Osteoblast (primary cell): ENCODE measurements around the gene RASA3. TPM values are rescaled to one million over a fixed set of nuclear protein-coding genes. Genes with fewer than 3 reads are reported as not detected.
A peak's percentile ranks its signal among the peaks of the same experiment; 100 is the strongest.
"Not testable (repeated sequence)": the region's sequence is repeated elsewhere in the genome, so short reads cannot be mapped to it uniquely, and the experiment has no call there.

Experiments
- DNase-seq: peaks from one replicate; pipeline ENCODE4 v3.0.0; 2011; ENCODE audit warnings: low spot score, mixed read lengths; ENCODE audit not compliant: insufficient read length; ENCODE audit errors: missing footprints
- H2AFZ ChIP-seq: 2 replicates; pipeline ENCODE4 v1.6.0; 2011; ENCODE audit warnings: mild to moderate bottlenecking, low read length
- H3K27ac ChIP-seq: 2 replicates; pipeline ENCODE4 v1.5.1; 2011; ENCODE audit warnings: mild to moderate bottlenecking, low read depth, low read length, moderate library complexity
- H3K27me3 ChIP-seq: 2 replicates; pipeline ENCODE4 v1.6.0; 2012; ENCODE audit warnings: mild to moderate bottlenecking, control low read depth, inconsistent platforms, low read length, moderate library complexity; ENCODE audit not compliant: insufficient read depth
- H3K36me3 ChIP-seq: 2 replicates; pipeline ENCODE4 v1.5.1; 2011; ENCODE audit warnings: mild to moderate bottlenecking, low read length, control low read depth, moderate library complexity; ENCODE audit not compliant: insufficient read depth
- H3K4me1 ChIP-seq: 2 replicates; pipeline ENCODE4 v1.5.1; 2011; ENCODE audit warnings: mild to moderate bottlenecking, low read length, control low read depth, moderate library complexity; ENCODE audit not compliant: insufficient read depth
- H3K4me2 ChIP-seq: 2 replicates; pipeline ENCODE4 v1.6.0; 2011; ENCODE audit warnings: mild to moderate bottlenecking, low read length; ENCODE audit not compliant: insufficient read depth
- H3K4me3 ChIP-seq: fragments of 200-600 bp; sonication (generic); 3 replicates; pipeline ENCODE4 v1.5.1; 2012; ENCODE audit warnings: mild to moderate bottlenecking, low read length, inconsistent platforms; ENCODE audit not compliant: insufficient read depth
- H3K79me2 ChIP-seq: 2 replicates; pipeline ENCODE4 v1.6.0; 2012; ENCODE audit warnings: mild to moderate bottlenecking, low read length, control low read depth, inconsistent platforms; ENCODE audit not compliant: insufficient read depth
- H3K9me3 ChIP-seq: 2 replicates; pipeline ENCODE4 v1.5.1; 2011; ENCODE audit warnings: low read depth, low read length, control low read depth
- H4K20me1 ChIP-seq: 2 replicates; pipeline ENCODE4 v1.6.0; 2012; ENCODE audit warnings: mild to moderate bottlenecking, low read length, control low read depth; ENCODE audit not compliant: insufficient read depth
- total RNA-seq: library from RNA; depleted of rRNA; stranded (reverse); fragments of >200 nt; gene quantifications from 2 replicates; pipeline ENCODE4 v1.2.3, GENCODE V29; 2012
- TF ChIP-seq, protein P1 (sequence below): IDR thresholded peaks from 2 replicates; pipeline ENCODE4 v1.5.1; 2011; ENCODE audit warnings: mild to moderate bottlenecking, low read depth, low read length, moderate library complexity; ENCODE audit errors: extremely low read depth

Gene RASA3
- total RNA-seq, 1 donor: 41.3 TPM

DNA sequence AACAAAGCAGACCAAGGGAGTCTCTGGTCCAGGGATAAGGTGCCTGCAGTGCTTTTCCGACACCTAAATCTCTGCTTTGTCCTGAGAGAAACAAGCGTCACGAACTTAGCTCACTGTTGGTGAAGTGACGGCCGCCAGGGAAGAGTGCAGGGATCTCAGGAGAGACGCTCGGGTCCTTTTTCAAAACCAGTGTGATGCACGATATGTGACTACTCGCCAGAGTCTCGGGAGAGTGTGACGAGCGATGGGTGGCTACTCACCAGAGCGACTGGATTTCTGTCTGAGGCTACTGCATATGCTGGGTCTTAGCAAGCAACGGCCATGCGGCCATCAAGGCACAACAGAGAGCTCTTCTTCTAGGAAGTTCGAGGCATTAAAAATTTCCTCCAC, 30.1 kb upstream of the RASA3 start:
- no peak overlapping the region for H3K27ac ChIP-seq
- H3K36me3 ChIP-seq: no peaks in the 10 kb centered on the region
- peak overlapping the region; percentile 93 for H2AFZ ChIP-seq
- H3K4me2 ChIP-seq: peak overlapping the region; percentile 84
- no peaks in the 10 kb centered on the region for H3K79me2 ChIP-seq
- peaks cover 10% of the 10 kb centered on the region for H3K4me1 ChIP-seq
- DNase-seq: peak; percentile 66
- peaks cover 8% of the 10 kb centered on the region for H3K27me3 ChIP-seq
- peak overlapping the region; percentile 52 for H3K4me3 ChIP-seq
- TF ChIP-seq, protein P1, sequence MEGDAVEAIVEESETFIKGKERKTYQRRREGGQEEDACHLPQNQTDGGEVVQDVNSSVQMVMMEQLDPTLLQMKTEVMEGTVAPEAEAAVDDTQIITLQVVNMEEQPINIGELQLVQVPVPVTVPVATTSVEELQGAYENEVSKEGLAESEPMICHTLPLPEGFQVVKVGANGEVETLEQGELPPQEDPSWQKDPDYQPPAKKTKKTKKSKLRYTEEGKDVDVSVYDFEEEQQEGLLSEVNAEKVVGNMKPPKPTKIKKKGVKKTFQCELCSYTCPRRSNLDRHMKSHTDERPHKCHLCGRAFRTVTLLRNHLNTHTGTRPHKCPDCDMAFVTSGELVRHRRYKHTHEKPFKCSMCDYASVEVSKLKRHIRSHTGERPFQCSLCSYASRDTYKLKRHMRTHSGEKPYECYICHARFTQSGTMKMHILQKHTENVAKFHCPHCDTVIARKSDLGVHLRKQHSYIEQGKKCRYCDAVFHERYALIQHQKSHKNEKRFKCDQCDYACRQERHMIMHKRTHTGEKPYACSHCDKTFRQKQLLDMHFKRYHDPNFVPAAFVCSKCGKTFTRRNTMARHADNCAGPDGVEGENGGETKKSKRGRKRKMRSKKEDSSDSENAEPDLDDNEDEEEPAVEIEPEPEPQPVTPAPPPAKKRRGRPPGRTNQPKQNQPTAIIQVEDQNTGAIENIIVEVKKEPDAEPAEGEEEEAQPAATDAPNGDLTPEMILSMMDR: no peak
- no peaks in the 10 kb centered on the region for H3K9me3 ChIP-seq
- H4K20me1 ChIP-seq: no peaks in the 10 kb centered on the region

DNA sequence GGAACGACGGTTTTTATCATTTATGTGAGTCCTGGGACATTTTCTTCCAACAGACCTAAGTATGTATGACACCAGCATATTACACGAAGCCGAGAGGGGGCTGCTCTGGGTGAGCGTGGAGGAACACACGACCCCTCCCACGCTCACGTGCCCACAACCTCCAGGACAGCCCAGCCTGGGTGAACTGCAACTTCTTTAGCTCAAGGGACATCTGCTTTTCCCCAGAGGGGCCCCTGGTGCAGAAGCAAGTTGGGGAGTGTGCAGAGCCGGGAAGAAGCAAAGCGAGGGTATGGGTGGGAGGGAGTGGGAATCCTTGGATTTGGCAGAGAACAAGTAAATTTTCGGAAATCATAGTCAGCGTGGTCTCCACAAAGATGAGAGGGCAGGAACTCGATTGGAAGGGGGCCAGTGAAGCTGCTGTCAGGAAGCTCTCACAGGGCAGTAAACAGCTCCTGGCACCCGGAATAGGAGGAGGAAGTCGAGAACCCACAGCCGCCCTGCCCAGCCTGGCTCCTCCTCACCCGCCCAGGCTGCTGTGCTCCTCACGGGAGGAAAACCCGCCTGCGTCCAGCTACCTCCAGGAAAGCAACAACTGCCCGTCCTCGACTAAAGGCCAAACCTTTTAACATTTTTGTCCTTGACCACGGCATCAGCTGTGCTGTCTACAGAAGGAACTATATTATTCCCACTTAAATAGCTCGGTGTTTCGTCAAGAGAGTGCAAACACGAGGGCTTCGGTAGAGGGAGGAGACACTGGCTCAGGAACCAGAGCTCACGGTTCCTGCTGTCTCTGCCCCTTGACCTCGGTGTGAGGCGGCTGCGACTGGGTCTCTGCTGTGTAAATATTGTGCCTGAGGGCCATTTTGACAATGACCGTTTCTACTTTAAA, 29.5 kb upstream of the RASA3 start:
- Histone ChIP-seq H3K27me3 (peaks cover 8% of the 10 kb centered on the region), H2AFZ (peak overlapping the region; percentile 93), H3K4me1 (peaks cover 10% of the 10 kb centered on the region), H3K4me3 (peak overlapping the region; percentile 52), H3K36me3 (no peaks in the 10 kb centered on the region), H3K27ac (no peak overlapping the region), H4K20me1 (no peaks in the 10 kb centered on the region), H3K9me3 (no peaks in the 10 kb centered on the region), H3K4me2 (peak overlapping the region; percentile 84), H3K79me2 (no peaks in the 10 kb centered on the region)
- peak; percentile 93 for DNase-seq
- TF ChIP-seq, protein P1: no peak

DNA sequence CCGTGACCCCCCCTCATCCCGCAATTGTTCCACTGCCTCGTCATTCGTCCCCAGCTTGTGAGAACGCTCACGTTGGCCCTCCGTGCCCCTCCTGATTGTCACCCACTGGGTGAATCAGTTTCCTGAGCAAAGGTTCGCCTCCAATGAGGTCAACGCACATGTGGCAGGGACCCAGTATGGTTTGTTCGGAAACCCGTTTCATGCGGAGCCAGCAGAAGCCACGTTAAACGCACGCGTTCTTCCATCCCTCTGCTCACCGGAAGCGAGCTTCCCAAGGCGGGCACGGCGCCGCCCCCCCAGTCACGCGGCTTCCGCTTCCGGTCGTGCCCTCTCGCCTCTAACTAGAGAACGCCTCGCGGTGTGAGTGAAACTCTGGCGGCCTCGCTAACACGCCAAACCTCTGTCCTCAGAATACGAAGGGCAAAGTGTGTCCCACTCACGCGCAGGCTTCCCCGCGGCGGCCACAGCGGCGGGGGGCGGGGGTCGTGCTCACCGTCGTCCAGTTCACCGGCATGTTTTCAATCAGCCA, 28.7 kb upstream of the RASA3 start:
- Histone ChIP-seq H3K27me3 (peaks cover 8% of the 10 kb centered on the region), H3K36me3 (no peaks in the 10 kb centered on the region), H4K20me1 (no peaks in the 10 kb centered on the region), H3K9me3 (no peaks in the 10 kb centered on the region), H3K79me2 (no peaks in the 10 kb centered on the region), H2AFZ (no peak overlapping the region), H3K27ac (no peak overlapping the region), H3K4me3 (no peak overlapping the region), H3K4me1 (peaks cover 10% of the 10 kb centered on the region), H3K4me2 (no peak overlapping the region)
- TF ChIP-seq, protein P1: no peak
- peak; percentile 21 for DNase-seq

DNA sequence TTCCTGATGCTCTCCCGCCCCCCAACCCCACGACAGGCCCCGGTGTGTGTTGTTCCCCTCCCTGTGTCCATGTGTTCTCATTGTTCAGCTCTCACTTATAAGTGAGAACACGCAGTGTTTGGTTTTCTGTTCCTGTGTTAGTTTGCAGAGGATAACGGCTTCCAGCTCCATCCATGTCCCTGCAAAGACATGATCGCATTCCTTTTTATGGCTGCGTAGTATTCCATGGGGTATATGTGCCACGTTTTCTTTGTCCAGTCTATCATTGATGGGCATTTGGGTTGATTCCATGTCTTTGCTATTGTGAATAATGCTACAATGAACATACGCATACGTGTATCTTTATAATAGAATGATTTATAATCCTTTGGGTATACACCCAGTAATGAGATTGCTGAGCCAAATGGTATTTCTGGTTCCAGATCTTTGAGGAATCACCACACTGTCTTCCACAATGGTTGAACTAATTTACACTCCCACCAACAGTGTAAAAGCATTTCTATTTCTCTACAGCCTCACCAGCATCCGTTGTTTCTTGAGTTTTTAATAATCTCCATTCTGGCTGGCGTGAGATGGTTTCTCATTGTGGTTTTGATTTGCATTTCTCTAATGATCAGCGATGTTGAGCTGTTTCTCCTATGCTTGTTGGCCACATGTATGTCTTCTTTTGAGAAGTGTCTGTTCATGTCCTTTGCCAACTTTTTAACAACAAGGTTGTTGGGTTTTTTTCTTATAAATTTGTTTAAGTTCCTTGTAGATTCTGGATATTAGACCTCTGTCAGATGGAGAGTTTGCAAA, 26.6 kb upstream of the RASA3 start:
- H3K9me3 ChIP-seq, H3K79me2 ChIP-seq, H3K4me1 ChIP-seq, H3K27ac ChIP-seq, H3K4me3 ChIP-seq, H3K36me3 ChIP-seq, DNase-seq, H3K27me3 ChIP-seq, H2AFZ ChIP-seq, H4K20me1 ChIP-seq, H3K4me2 ChIP-seq: not testable (repeated sequence)
